Muscle layer of duodenum (tissue), 2 donors: Measurements from ENCODE around the gene PYGM.

Experiments used
- H3K27ac ChIP-seq: one replicate; pipeline ENCODE4 v1.7.0; 2013; ENCODE audit warnings: mild to moderate bottlenecking, low read length
- H3K27me3 ChIP-seq: one replicate; pipeline ENCODE4 v1.7.0; 2013; ENCODE audit warnings: low read depth, mild to moderate bottlenecking, control low read depth, low read length
- H3K36me3 ChIP-seq, 2 donors: one replicate each; pipeline ENCODE4 v1.7.0; 2013; ENCODE audit warnings: low read length in 2 of 2, control low read depth in 1 of 2, mild to moderate bottlenecking in 1 of 2; ENCODE audit not compliant: insufficient read depth in 2 of 2, control insufficient read depth in 1 of 2
- H3K4me1 ChIP-seq, 2 donors: one replicate each; pipeline ENCODE4 v1.7.0; 2013; ENCODE audit warnings: low read length in 2 of 2, mild to moderate bottlenecking in 2 of 2, control low read depth in 1 of 2, moderate library complexity in 1 of 2; ENCODE audit not compliant: insufficient read depth in 2 of 2, control insufficient read depth in 1 of 2
- H3K4me3 ChIP-seq, 2 donors: one replicate each; pipeline ENCODE4 v1.7.0; 2013; ENCODE audit warnings: low read length in 2 of 2, low read depth in 1 of 2, mild to moderate bottlenecking in 1 of 2
- H3K9me3 ChIP-seq, 2 donors: one replicate each; pipeline ENCODE4 v1.7.0; 2013; ENCODE audit warnings: low read length in 2 of 2, control low read depth in 1 of 2, mild to moderate bottlenecking in 1 of 2; ENCODE audit not compliant: control insufficient read depth in 1 of 2
- donor health status: healthy.

PYGM gene

DNA sequence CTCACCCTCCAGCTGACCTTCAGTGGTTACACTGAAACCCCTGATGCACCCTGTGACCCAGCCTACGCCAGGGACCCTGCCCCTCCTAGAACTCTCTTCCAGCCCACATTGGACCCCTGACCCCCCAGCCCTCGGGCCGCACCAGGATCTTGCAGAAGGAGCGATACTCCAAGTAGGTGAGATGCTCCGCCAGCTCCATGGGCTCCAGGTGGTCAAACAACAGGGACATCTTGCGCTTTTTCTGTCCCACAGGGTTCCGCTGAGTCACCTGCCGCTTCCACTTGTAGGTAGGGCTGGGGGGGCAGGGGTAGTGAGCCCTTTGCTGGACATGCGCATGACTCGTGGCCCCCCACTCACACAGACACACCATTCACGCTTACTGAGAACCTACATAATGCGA lies 19.9 kb downstream of the PYGM start:
- H3K4me3 ChIP-seq, result no peak overlapping the region
- peaks cover 5 to 31% of the 10 kb centered on the region in 2 donors for H3K4me1 ChIP-seq
- peaks cover 10% of the 10 kb centered on the region for H3K27me3 ChIP-seq
- no peak overlapping the region for H3K27ac ChIP-seq
- H3K9me3 ChIP-seq, result no peaks in the 10 kb centered on the region
- H3K36me3 ChIP-seq, result peaks cover under 1 to 29% of the 10 kb centered on the region in 2 donors

DNA sequence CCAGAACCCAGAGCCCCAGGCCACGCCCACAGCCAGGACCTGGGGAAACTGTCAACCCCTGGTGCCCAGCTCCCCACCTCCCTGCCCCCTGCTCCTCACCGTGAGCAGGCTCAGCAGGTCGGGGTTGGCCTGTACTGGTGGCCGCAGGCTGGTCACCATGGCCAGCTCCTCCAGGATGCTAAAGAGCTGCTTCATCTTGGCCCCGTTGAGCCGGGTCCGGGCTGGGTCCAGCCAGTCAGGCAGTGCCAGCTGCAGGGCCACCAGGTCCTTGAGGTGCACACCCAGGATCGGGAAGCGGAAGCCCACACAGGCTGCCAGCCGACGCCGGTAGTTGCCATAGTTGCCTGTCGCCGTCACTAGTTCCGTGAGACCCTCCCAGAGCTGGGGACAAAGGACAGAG lies 23.1 kb downstream of the PYGM start:
- Histone ChIP-seq H3K27ac (no peak overlapping the region), H3K36me3 (peaks cover 5 to 40% of the 10 kb centered on the region in 2 donors), H3K4me3 (no peak overlapping the region)

GRCh38 chr11:64735725-64736259 lies 24.0 kb downstream of the PYGM start:
- Histone ChIP-seq H3K9me3 (no peaks in the 10 kb centered on the region), H3K36me3 (peaks cover 5 to 35% of the 10 kb centered on the region in 2 donors), H3K4me3 (no peak overlapping the region), H3K4me1 (peaks cover 0 to 4% of the 10 kb centered on the region in 2 donors), H3K27me3 (peaks cover under 1% of the 10 kb centered on the region), H3K27ac (no peak overlapping the region)

More for the DNA sequence above, 23.1 kb downstream of the PYGM start:
- peaks cover 0 to 5% of the 10 kb centered on the region in 2 donors for H3K4me1 ChIP-seq
- peaks cover 5% of the 10 kb centered on the region for H3K27me3 ChIP-seq
- no peaks in the 10 kb centered on the region for H3K9me3 ChIP-seq

- Histone ChIP-seq H3K36me3 (peaks cover 5 to 36% of the 10 kb centered on the region in 2 donors), H3K27me3 (no peaks in the 10 kb centered on the region), H3K4me3 (no peak overlapping the region), H3K4me1 (peaks cover 0 to 4% of the 10 kb centered on the region in 2 donors), H3K27ac (no peak overlapping the region), H3K9me3 (no peaks in the 10 kb centered on the region)
Measured at GRCh38 chr11:64734811-64735724, 24.7 kb downstream of the PYGM start.

- no peaks in the 10 kb centered on the region for H3K27me3 ChIP-seq
- H3K9me3 ChIP-seq, result no peaks in the 10 kb centered on the region
- H3K4me3 ChIP-seq, result no peak overlapping the region
- H3K27ac ChIP-seq, result no peak overlapping the region
- peaks cover 0 to 4% of the 10 kb centered on the region in 2 donors for H3K4me1 ChIP-seq
- peaks cover 5 to 34% of the 10 kb centered on the region in 2 donors for H3K36me3 ChIP-seq
Measured at GRCh38 chr11:64731601-64732000, 28.2 kb downstream of the PYGM start.

DNA sequence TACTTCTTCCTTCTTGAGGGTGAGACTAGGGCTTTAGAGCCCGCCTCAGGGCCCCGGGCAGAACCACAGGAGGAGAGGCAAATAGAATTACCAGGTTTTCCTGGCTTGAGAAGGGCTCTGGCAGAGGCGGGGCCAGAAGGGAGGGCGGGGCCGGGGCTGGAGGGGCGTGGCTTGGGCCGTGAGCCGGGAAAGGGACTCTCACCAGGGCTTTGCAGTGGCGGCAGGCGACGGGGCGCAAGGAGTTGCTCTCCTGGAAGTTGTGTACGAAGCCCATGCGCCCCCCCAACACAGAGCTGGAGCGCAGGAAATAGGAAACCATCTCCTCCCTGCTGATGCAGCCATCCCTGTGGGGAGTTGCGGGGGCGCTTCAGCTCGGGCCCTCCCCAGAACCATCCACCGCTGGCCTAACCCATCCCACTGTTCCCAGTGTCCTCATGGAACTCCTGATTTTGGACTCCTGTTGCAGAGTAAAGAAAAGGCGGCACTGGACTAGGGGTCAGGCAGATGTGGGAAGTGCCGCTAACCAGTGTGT lies 29.9 kb downstream of the PYGM start:
- H3K36me3 ChIP-seq, result peaks cover 5 to 19% of the 10 kb centered on the region in 2 donors

GRCh38 chr11:64728757-64729365 lies 30.9 kb downstream of the PYGM start:
- Histone ChIP-seq H3K4me3 (no peak overlapping the region), H3K27me3 (no peaks in the 10 kb centered on the region), H3K9me3 (no peaks in the 10 kb centered on the region), H3K4me1 (no peaks in the 10 kb centered on the region), H3K36me3 (peaks cover 0 to 12% of the 10 kb centered on the region in 2 donors), H3K27ac (no peak overlapping the region)

More for the DNA sequence above, 29.9 kb downstream of the PYGM start:
- H3K4me3 ChIP-seq, result no peak overlapping the region
- H3K27ac ChIP-seq, result no peak overlapping the region
- H3K4me1 ChIP-seq, result no peaks in the 10 kb centered on the region
- H3K9me3 ChIP-seq, result no peaks in the 10 kb centered on the region
- no peaks in the 10 kb centered on the region for H3K27me3 ChIP-seq

DNA sequence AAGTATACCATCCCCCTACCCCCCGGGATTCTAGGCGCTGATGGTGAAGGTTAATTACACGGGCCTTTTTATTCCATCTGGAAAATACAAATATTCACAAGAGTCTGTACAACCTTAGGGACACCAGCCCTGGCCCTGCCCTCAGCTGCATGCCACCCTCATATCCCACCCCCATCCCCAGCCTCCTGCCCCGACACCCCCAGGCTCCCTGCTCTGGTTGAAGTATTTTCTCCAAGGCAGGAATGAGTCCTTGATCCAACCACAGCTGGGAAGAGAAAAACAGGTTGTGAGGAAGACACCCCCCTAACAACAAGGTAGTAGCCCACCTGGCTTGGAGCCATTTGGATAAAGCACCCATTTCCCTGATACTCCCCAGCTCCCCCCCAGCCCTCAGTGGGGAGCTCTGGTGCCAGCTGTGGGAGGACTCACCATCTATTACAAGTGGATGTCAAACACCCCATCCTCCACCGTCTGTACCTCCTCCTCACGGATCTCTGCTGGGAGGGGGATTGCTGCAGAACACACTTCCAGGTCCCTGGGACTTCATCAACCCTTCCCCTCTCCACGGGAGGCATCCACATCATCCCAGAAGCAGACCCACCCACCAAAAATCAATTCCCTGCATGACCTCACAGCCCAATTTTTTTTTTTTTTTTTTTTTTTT lies 32.8 kb downstream of the PYGM start:
- H3K36me3 ChIP-seq, result peaks cover 0 to 10% of the 10 kb centered on the region in 2 donors
- no peak overlapping the region for H3K4me3 ChIP-seq
- H3K9me3 ChIP-seq, result no peaks in the 10 kb centered on the region
- peaks cover 4% of the 10 kb centered on the region for H3K27me3 ChIP-seq
- H3K4me1 ChIP-seq, result peaks cover 0 to 7% of the 10 kb centered on the region in 2 donors
- no peak overlapping the region for H3K27ac ChIP-seq

- no peak overlapping the region for H3K27ac ChIP-seq
Measured at GRCh38 chr11:64726211-64726641, 33.5 kb downstream of the PYGM start.

GRCh38 chr11:64724863-64725532 lies 34.8 kb downstream of the PYGM start:
- Histone ChIP-seq H3K27ac (no peak overlapping the region), H3K27me3 (peaks cover 9% of the 10 kb centered on the region), H3K4me3 (no peak overlapping the region), H3K9me3 (no peaks in the 10 kb centered on the region), H3K36me3 (peaks cover 0 to 3% of the 10 kb centered on the region in 2 donors), H3K4me1 (peaks cover 0 to 7% of the 10 kb centered on the region in 2 donors)

More at GRCh38 chr11:64726211-64726641, 33.5 kb downstream of the PYGM start:
- Histone ChIP-seq H3K9me3 (no peaks in the 10 kb centered on the region), H3K4me1 (peaks cover 0 to 7% of the 10 kb centered on the region in 2 donors), H3K36me3 (peaks cover 0 to 8% of the 10 kb centered on the region in 2 donors), H3K27me3 (peaks cover 6% of the 10 kb centered on the region), H3K4me3 (no peak overlapping the region)
